DOHH2 (cell line): Measurements from ENCODE around the gene ST8SIA6.

Source experiments
- H3F3A ChIP-seq: fragments of 200-600 bp; sonication (generic), shearing (Covaris generic); 2 replicates; pipeline ENCODE4 v1.6.0; 2016; ENCODE audit warnings: antibody characterized with exemption, mild to moderate bottlenecking; ENCODE audit not compliant: control insufficient read depth, insufficient read depth
- H3K27ac ChIP-seq: fragments of 200-600 bp; sonication (generic); 2 replicates; pipeline ENCODE4 v1.5.1; 2014; ENCODE audit warnings: low read depth, mild to moderate bottlenecking, low read length, moderate library complexity
- H3K27me3 ChIP-seq: fragments of 200-600 bp; sonication (generic); 2 replicates; pipeline ENCODE4 v1.6.1; 2014; ENCODE audit warnings: mild to moderate bottlenecking, low read length, mixed read lengths; ENCODE audit not compliant: control insufficient read depth
- H3K36me3 ChIP-seq: fragments of 200-600 bp; sonication (generic); 2 replicates; pipeline ENCODE4 v1.6.1; 2014; ENCODE audit warnings: mild to moderate bottlenecking, low read length, moderate library complexity, mixed read lengths; ENCODE audit not compliant: control insufficient read depth
- H3K4me1 ChIP-seq: fragments of 200-600 bp; sonication (generic); 2 replicates; pipeline ENCODE4 v1.6.1; 2014; ENCODE audit warnings: mild to moderate bottlenecking, low read length, mixed read lengths; ENCODE audit not compliant: control insufficient read depth
- H3K4me2 ChIP-seq: fragments of 200-600 bp; sonication (generic); 2 replicates; pipeline ENCODE4 v1.6.0; 2014; ENCODE audit warnings: mild to moderate bottlenecking, low read length, moderate library complexity
- H3K4me3 ChIP-seq: fragments of 200-600 bp; sonication (generic); 2 replicates; pipeline ENCODE4 v1.5.1; 2014; ENCODE audit warnings: mild to moderate bottlenecking, low read length, mixed read lengths
- H3K79me2 ChIP-seq: fragments of 200-600 bp; sonication (generic); 2 replicates; pipeline ENCODE4 v1.6.1; 2014; ENCODE audit warnings: mild to moderate bottlenecking, low read length, mixed read lengths; ENCODE audit not compliant: control insufficient read depth
- H3K9me2 ChIP-seq: fragments of 200-600 bp; sonication (generic); replicated peaks from 2 replicates; pipeline ENCODE4 v1.6.1; 2014; ENCODE audit warnings: mild to moderate bottlenecking, low read length, mixed read lengths; ENCODE audit not compliant: control insufficient read depth
- H3K9me3 ChIP-seq: fragments of 200-600 bp; sonication (generic); 2 replicates; pipeline ENCODE4 v1.6.1; 2014; ENCODE audit warnings: antibody characterized with exemption, low read length, mixed read lengths; ENCODE audit not compliant: control insufficient read depth, insufficient read depth
- H4K20me1 ChIP-seq: fragments of 200-600 bp; sonication (generic); 2 replicates; pipeline ENCODE4 v1.6.0; 2014; ENCODE audit warnings: low read depth, mild to moderate bottlenecking, antibody characterized with exemption, low read length, moderate library complexity; ENCODE audit not compliant: control insufficient read depth, insufficient read depth
- EZH2phosphoT487 ChIP-seq: fragments of 200-600 bp; sonication (generic); IDR thresholded peaks from 2 replicates; pipeline ENCODE4 v1.6.1; 2017; ENCODE audit warnings: borderline replicate concordance, mild to moderate bottlenecking, antibody characterized with exemption, low read length, moderate library complexity, mixed read lengths
- TF ChIP-seq, protein P1 (sequence below): fragments of 200-600 bp; sonication (generic); IDR thresholded peaks from one replicate; pipeline ENCODE4 v1.5.1; 2014; ENCODE audit warnings: antibody characterized with exemption, mild to moderate bottlenecking, low read depth, low read length; ENCODE audit not compliant: poor library complexity, severe bottlenecking

The ST8SIA6 gene

DNA sequence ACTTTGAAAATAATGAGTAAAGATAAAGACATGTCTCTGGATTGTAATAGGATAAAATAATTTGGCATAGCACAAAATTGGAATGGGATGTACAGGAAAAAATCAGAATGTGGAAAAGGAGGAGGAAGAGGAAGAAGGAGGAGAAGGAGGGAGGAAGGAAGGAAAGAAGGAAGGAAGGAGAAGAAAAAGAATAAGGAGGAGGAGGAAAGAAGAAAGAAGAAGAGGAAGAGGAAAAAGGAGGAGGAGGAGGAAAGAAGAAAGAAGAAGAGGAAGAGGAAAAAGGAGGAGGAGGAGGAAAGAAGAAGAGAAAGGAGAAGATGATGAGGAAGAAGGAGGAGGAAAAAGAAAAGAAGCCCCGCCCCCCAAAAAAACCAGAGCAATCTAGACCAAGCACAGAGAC, 95.9 kb downstream of the ST8SIA6 start:
- Histone ChIP-seq H4K20me1 (no peaks in the 10 kb centered on the region), H3K4me1 (no peaks in the 10 kb centered on the region), H3K36me3 (no peaks in the 10 kb centered on the region), H3K4me3 (no peak overlapping the region), H3F3A (no peaks in the 10 kb centered on the region), H3K27me3 (no peaks in the 10 kb centered on the region), H3K27ac (no peak overlapping the region), H3K9me2 (no peaks in the 10 kb centered on the region), H3K4me2 (no peak overlapping the region), H3K79me2 (no peaks in the 10 kb centered on the region), H3K9me3 (no peaks in the 10 kb centered on the region)
- TF ChIP-seq, protein P1, sequence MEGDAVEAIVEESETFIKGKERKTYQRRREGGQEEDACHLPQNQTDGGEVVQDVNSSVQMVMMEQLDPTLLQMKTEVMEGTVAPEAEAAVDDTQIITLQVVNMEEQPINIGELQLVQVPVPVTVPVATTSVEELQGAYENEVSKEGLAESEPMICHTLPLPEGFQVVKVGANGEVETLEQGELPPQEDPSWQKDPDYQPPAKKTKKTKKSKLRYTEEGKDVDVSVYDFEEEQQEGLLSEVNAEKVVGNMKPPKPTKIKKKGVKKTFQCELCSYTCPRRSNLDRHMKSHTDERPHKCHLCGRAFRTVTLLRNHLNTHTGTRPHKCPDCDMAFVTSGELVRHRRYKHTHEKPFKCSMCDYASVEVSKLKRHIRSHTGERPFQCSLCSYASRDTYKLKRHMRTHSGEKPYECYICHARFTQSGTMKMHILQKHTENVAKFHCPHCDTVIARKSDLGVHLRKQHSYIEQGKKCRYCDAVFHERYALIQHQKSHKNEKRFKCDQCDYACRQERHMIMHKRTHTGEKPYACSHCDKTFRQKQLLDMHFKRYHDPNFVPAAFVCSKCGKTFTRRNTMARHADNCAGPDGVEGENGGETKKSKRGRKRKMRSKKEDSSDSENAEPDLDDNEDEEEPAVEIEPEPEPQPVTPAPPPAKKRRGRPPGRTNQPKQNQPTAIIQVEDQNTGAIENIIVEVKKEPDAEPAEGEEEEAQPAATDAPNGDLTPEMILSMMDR: no peak
- no peak for TF ChIP-seq EZH2phosphoT487

DNA sequence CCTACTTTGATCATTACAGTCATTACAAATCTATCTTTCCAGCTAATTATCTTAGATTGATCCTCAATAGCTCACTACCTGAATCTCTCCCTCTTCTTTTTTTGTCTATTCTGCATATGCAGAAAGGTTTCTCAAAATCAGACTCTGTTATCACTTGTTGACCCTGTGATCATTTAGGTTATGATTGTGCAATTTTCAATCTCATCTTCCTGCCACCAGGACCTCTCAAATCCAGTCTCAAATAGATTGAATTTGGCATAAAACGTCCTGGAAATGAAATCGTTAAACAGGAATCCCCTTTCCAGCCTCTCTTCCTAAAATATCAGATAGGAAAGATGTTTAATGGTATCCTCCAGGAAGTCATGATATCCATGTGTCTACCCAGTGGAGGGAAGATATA, 96.6 kb downstream of the ST8SIA6 start:
- no peaks in the 10 kb centered on the region for H3K4me1 ChIP-seq
- no peak overlapping the region for H3K4me2 ChIP-seq
- no peak for TF ChIP-seq EZH2phosphoT487
- TF ChIP-seq, protein P1: no peak

DNA sequence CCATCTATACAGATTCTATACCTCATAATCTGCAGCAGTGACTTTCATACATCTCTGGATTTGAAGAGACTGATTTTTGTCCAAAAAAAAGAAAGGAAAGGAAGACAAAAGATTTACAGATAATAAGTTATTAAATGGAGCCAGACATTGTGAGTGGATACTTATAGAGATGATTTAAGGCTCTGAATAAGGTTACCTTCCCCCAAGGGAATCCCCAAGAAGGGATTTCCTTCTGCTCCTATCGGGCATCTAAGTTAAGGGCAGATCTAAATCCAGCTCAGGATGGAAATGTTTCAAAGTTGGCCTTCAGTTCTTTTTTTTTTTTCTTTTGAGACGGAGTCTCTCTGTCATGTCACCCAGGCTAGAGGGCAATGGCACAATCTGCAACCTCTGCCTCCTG, 97.6 kb downstream of the ST8SIA6 start:
- TF ChIP-seq, protein P1: no peak
- TF ChIP-seq EZH2phosphoT487: no peak
- Histone ChIP-seq H3K4me3 (no peak overlapping the region), H3K4me1 (no peaks in the 10 kb centered on the region), H3K4me2 (no peak overlapping the region), H3F3A (no peaks in the 10 kb centered on the region), H3K9me3 (no peaks in the 10 kb centered on the region), H4K20me1 (no peaks in the 10 kb centered on the region), H3K36me3 (no peaks in the 10 kb centered on the region), H3K9me2 (no peaks in the 10 kb centered on the region), H3K27me3 (no peaks in the 10 kb centered on the region), H3K27ac (no peak overlapping the region), H3K79me2 (no peaks in the 10 kb centered on the region)

More for the DNA sequence above, 96.6 kb downstream of the ST8SIA6 start:
- no peaks in the 10 kb centered on the region for H4K20me1 ChIP-seq
- no peaks in the 10 kb centered on the region for H3K9me2 ChIP-seq
- no peaks in the 10 kb centered on the region for H3K36me3 ChIP-seq
- H3K27me3 ChIP-seq: no peaks in the 10 kb centered on the region
- no peaks in the 10 kb centered on the region for H3K9me3 ChIP-seq
- no peak overlapping the region for H3K27ac ChIP-seq
- no peaks in the 10 kb centered on the region for H3K79me2 ChIP-seq
- H3K4me3 ChIP-seq: no peak overlapping the region
- H3F3A ChIP-seq: no peaks in the 10 kb centered on the region

DNA sequence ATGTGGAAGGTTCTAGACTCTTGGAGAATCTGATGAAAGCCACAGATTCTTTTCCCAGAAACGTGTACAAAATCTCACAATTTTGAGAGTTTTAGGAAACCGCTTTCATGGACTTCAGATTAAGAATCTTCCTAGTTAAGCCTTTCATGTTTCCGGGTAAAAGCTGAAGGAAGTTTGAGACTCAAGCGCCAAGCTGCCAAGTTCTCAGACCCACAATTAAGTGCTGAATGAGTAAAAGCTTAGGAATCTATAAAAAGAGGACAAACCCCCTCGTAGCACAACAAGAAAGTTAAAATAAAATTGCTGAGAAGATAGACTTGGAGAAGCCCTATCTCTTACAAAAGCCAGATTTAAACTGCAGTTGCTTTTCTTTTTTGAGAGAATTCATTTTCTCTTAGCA, 99.6 kb downstream of the ST8SIA6 start:
- TF ChIP-seq, protein P1: no peak
- no peak for TF ChIP-seq EZH2phosphoT487
- H3K4me2 ChIP-seq: no peak overlapping the region

More for the DNA sequence above, 99.6 kb downstream of the ST8SIA6 start:
- Histone ChIP-seq H3K4me1 (no peaks in the 10 kb centered on the region), H3K4me3 (no peak overlapping the region), H3K79me2 (no peaks in the 10 kb centered on the region), H3K27me3 (no peaks in the 10 kb centered on the region), H3F3A (no peaks in the 10 kb centered on the region), H3K27ac (no peak overlapping the region), H4K20me1 (no peaks in the 10 kb centered on the region), H3K9me2 (no peaks in the 10 kb centered on the region), H3K9me3 (no peaks in the 10 kb centered on the region), H3K36me3 (no peaks in the 10 kb centered on the region)
